GM21515 (cell line): ENCODE results near the gene ASIC1.
A peak's percentile ranks its signal among the peaks of the same experiment; 100 is the strongest.

ENCODE experiments used
- ATAC-seq: cut with Tn5 transposase; IDR thresholded peaks from one replicate; pipeline ENCODE4 v1.9.1; 2021; ENCODE audit not compliant: unreplicated experiment

Gene ASIC1

GRCh38 chr12:50060120-50060468 lies 2.7 kb downstream of the ASIC1 start:
- ATAC-seq: no peak

GRCh38 chr12:50061171-50061570 lies 3.8 kb downstream of the ASIC1 start:
- ATAC-seq: no peak

GRCh38 chr12:50061946-50062686 lies 4.7 kb downstream of the ASIC1 start:
- no peak for ATAC-seq

GRCh38 chr12:50062728-50063460 lies 5.5 kb downstream of the ASIC1 start:
- ATAC-seq: no peak

GRCh38 chr12:50065726-50066310 lies 8.4 kb downstream of the ASIC1 start:
- no peak for ATAC-seq

GRCh38 chr12:50066402-50066801 lies 9.0 kb downstream of the ASIC1 start:
- no peak for ATAC-seq

GRCh38 chr12:50069069-50069468 lies 11.7 kb downstream of the ASIC1 start:
- ATAC-seq: no peak

GRCh38 chr12:50069539-50069938 lies 12.1 kb downstream of the ASIC1 start:
- no peak for ATAC-seq

- ATAC-seq: no peak
Observed at GRCh38 chr12:50070314-50071060, 13.1 kb downstream of the ASIC1 start.

GRCh38 chr12:50072198-50072907 lies 15.0 kb downstream of the ASIC1 start:
- ATAC-seq: no peak

GRCh38 chr12:50073206-50073605 lies 15.8 kb downstream of the ASIC1 start:
- ATAC-seq: no peak

- ATAC-seq: no peak
Observed at GRCh38 chr12:50073712-50074111, 16.3 kb downstream of the ASIC1 start.

- ATAC-seq: peak; percentile 81
Observed at GRCh38 chr12:50074936-50075807, 17.8 kb downstream of the ASIC1 start.

- no peak for ATAC-seq
Observed at GRCh38 chr12:50075808-50076170, 18.4 kb downstream of the ASIC1 start.

- ATAC-seq: no peak
Observed at GRCh38 chr12:50077099-50077498, 19.7 kb downstream of the ASIC1 start.

- no peak for ATAC-seq
Observed at GRCh38 chr12:50078281-50078680, 20.9 kb downstream of the ASIC1 start.

GRCh38 chr12:50079771-50080170 lies 22.4 kb downstream of the ASIC1 start:
- no peak for ATAC-seq

GRCh38 chr12:50081096-50081808 lies 23.9 kb downstream of the ASIC1 start:
- no peak for ATAC-seq

- no peak for ATAC-seq
Observed at GRCh38 chr12:50082644-50083043, 25.2 kb downstream of the ASIC1 start.
